HepG2 (cell line): ENCODE data around the gene MLLT10.

Experiments used
- CCDC6 ChIP-seq: sonication (generic); formaldehyde crosslinking; IDR thresholded peaks from 2 replicates; pipeline ENCODE4 v1.8.1; 2022; ENCODE audit warnings: mild to moderate bottlenecking, missing genetic modification reagents, moderate library complexity
- ETV6 ChIP-seq: sonication (generic); formaldehyde crosslinking; conservative IDR thresholded peaks from 2 replicates; pipeline ENCODE4 v1.4.0; 2020; ENCODE audit warnings: missing genetic modification reagents
- POLR2AphosphoS5 ChIP-seq: IDR thresholded peaks from 2 replicates; pipeline ENCODE4 v1.6.1; 2012; ENCODE audit warnings: low read depth, low read length
- RNF2 ChIP-seq: fragments of 450-650 bp; conservative IDR thresholded peaks from 2 replicates; pipeline ENCODE4 v1.6.1; 2016; ENCODE audit warnings: low read depth
- TF ChIP-seq, protein P1 (sequence below): sonication (generic); formaldehyde crosslinking; conservative IDR thresholded peaks from 2 replicates; pipeline ENCODE4 v1.8.1; 2023; ENCODE audit warnings: missing genetic modification reagents
- TF ChIP-seq, protein P2 (sequence below): sonication (generic); formaldehyde crosslinking; IDR thresholded peaks from 2 replicates; pipeline ENCODE4 v1.5.0; 2020; ENCODE audit warnings: mild to moderate bottlenecking, missing genetic modification reagents, moderate library complexity

GRCh38 chr10:21593986-21594385 is 60.0 kb downstream of the MLLT10 start:
- TF ChIP-seq, protein P1, sequence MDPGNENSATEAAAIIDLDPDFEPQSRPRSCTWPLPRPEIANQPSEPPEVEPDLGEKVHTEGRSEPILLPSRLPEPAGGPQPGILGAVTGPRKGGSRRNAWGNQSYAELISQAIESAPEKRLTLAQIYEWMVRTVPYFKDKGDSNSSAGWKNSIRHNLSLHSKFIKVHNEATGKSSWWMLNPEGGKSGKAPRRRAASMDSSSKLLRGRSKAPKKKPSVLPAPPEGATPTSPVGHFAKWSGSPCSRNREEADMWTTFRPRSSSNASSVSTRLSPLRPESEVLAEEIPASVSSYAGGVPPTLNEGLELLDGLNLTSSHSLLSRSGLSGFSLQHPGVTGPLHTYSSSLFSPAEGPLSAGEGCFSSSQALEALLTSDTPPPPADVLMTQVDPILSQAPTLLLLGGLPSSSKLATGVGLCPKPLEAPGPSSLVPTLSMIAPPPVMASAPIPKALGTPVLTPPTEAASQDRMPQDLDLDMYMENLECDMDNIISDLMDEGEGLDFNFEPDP (CRISPR knock-in tag) = no peak
- TF ChIP-seq RNF2 (no peak), CCDC6 (CRISPR knock-in tag) (no peak), ETV6 (CRISPR knock-in tag) (no peak), POLR2AphosphoS5 (no peak)
- TF ChIP-seq, protein P2, sequence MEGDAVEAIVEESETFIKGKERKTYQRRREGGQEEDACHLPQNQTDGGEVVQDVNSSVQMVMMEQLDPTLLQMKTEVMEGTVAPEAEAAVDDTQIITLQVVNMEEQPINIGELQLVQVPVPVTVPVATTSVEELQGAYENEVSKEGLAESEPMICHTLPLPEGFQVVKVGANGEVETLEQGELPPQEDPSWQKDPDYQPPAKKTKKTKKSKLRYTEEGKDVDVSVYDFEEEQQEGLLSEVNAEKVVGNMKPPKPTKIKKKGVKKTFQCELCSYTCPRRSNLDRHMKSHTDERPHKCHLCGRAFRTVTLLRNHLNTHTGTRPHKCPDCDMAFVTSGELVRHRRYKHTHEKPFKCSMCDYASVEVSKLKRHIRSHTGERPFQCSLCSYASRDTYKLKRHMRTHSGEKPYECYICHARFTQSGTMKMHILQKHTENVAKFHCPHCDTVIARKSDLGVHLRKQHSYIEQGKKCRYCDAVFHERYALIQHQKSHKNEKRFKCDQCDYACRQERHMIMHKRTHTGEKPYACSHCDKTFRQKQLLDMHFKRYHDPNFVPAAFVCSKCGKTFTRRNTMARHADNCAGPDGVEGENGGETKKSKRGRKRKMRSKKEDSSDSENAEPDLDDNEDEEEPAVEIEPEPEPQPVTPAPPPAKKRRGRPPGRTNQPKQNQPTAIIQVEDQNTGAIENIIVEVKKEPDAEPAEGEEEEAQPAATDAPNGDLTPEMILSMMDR (CRISPR knock-in tag) = no peak
